Measurements from ENCODE around the gene ISLR. TPM values are rescaled to one million over a fixed set of nuclear protein-coding genes. Genes with fewer than 3 reads are reported as not detected.
A peak's percentile ranks its signal among the peaks of the same experiment; 100 is the strongest.

ISLR gene, protein sequence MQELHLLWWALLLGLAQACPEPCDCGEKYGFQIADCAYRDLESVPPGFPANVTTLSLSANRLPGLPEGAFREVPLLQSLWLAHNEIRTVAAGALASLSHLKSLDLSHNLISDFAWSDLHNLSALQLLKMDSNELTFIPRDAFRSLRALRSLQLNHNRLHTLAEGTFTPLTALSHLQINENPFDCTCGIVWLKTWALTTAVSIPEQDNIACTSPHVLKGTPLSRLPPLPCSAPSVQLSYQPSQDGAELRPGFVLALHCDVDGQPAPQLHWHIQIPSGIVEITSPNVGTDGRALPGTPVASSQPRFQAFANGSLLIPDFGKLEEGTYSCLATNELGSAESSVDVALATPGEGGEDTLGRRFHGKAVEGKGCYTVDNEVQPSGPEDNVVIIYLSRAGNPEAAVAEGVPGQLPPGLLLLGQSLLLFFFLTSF
- total RNA-seq: 10 to 100 TPM in 2 of 4 donors, 1 to 10 TPM in 1, under 1 TPM in 1; 0.91 to 38.0 (median 11.0) TPM

DNA sequence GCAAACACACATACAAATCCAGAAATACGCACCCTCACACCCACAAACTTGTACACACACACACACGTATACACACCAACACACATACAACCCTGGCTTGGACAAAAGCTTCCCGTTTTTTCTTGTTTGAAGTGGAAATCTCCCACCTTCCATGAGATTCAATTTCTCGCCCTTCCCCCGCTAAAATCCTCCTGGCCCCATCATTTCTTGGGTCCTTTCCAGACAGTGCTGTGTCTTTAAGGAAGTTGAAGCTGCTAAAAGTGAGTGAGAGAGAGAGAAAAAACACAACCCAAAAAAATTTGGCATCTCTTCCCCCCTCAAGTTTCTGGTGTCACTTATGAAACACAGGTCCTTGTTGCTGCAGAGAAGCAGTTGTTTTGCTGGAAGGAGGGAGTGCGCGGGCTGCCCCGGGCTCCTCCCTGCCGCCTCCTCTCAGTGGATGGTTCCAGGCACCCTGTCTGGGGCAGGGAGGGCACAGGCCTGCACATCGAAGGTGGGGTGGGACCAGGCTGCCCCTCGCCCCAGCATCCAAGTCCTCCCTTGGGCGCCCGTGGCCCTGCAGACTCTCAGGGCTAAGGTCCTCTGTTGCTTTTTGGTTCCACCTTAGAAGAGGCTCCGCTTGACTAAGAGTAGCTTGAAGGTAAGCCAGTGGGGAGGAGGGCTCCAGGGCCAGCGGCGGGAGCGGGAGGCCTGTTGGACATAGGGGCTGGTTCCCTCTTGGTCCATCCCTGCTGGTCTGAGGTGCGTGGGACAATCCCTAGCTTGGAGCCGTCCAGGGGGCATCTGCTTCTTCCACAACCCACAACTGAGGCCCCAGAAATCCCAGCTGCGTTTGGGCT is at the start of gene ISLR:
ISLR (plus strand) TSS at position 331 of the 839 bp plus-strand sequence. CDS start 1,149 bp downstream, outside the sequence.
- Histone ChIP-seq H3K27ac (peak within 1 kb of the TSS; percentile 41 to 83 (median 72)), H3K36me3 (no peaks in the 10 kb centered on the region), H3K4me1 (peaks cover 6 to 78% (median 18%) of the 10 kb centered on the region in 3 donors), H3K27me3 (peaks cover 0 to 3% (median 0%) of the 10 kb centered on the region in 4 donors), H3K4me3 (peak within 1 kb of the TSS in 3 of 4 donors; percentile 24 to 55 (median 30)), H3K9me3 (no peaks in the 10 kb centered on the region)
- TF ChIP-seq, protein P1, sequence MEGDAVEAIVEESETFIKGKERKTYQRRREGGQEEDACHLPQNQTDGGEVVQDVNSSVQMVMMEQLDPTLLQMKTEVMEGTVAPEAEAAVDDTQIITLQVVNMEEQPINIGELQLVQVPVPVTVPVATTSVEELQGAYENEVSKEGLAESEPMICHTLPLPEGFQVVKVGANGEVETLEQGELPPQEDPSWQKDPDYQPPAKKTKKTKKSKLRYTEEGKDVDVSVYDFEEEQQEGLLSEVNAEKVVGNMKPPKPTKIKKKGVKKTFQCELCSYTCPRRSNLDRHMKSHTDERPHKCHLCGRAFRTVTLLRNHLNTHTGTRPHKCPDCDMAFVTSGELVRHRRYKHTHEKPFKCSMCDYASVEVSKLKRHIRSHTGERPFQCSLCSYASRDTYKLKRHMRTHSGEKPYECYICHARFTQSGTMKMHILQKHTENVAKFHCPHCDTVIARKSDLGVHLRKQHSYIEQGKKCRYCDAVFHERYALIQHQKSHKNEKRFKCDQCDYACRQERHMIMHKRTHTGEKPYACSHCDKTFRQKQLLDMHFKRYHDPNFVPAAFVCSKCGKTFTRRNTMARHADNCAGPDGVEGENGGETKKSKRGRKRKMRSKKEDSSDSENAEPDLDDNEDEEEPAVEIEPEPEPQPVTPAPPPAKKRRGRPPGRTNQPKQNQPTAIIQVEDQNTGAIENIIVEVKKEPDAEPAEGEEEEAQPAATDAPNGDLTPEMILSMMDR (IDR thresholded peaks at IDR 0.05): no peak
- TF ChIP-seq POLR2A (IDR thresholded peaks at IDR 0.05): no peak
- intact Hi-C loops (cut with DNase I): no loop called here
- no peak for DNase-seq
- 28 to 50% methylated on average over 9 to 12 of the region's 20 CpGs for WGBS, 2 donors

DNA sequence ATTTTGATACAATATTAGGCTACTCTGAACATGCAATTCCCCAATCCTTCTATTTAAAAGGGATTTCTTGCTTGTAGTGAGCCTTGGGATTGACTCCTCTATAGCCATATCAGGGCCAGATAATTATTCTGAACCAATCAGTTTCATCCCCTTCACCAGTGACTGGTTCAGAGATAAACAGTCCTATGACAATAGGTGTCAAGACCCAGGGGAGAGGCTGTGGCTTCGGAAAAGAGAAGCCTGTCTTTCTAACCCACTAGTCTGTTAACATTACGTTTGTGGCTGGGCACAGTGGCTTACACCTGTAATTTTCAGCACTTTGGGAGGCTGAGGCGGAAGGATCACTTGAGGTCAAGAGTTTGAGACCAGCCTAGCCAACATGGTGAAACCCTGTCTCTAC is 49.3 kb upstream of the ISLR start:
- no peaks in the 10 kb centered on the region for H3K9me3 ChIP-seq
- intact Hi-C loops (cut with DNase I): no loop called here
- H3K36me3 ChIP-seq: no peaks in the 10 kb centered on the region
- no peak overlapping the region for H3K27ac ChIP-seq
- DNase-seq: no peak
- peaks cover 7 to 20% (median 16%) of the 10 kb centered on the region in 3 donors for H3K4me1 ChIP-seq
- H3K4me3 ChIP-seq: no peak overlapping the region
- peaks cover 11 to 94% (median 15%) of the 10 kb centered on the region in 4 donors for H3K27me3 ChIP-seq
- TF ChIP-seq, protein P1 (IDR thresholded peaks at IDR 0.05): no peak
- no peak for TF ChIP-seq POLR2A (IDR thresholded peaks at IDR 0.05)
- WGBS, 2 donors: 74 to 77% methylated on average over 3 of the region's 3 CpGs

DNA sequence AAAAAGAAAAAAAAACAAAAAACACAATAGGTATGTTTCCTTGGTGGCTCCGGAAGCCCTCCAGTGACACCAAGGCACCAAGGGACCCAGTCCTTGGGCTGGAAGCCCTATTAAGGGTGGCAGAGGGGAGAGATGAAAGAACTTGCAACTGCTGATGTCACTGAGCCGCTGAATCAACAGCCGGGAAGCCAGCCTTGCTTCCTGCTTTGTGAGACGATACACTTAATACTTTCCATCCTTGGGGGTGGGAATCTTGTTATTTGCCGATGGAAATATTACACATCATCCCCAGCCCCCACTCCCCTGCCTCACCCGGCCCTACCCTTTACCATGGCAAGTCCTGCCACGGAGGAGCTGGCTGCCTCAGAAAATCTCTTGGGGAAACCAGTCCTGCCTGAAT is 48.8 kb upstream of the ISLR start:
- Histone ChIP-seq H3K36me3 (no peaks in the 10 kb centered on the region), H3K4me3 (no peak overlapping the region), H3K27me3 (peaks cover 15 to 98% (median 21%) of the 10 kb centered on the region in 4 donors), H3K27ac (no peak overlapping the region), H3K9me3 (no peaks in the 10 kb centered on the region), H3K4me1 (peaks cover 13 to 26% (median 22%) of the 10 kb centered on the region in 3 donors)
- DNase-seq: no peak
- WGBS, 2 donors: 44 to 50% methylated on average over 7 of the region's 7 CpGs
- intact Hi-C loops (cut with DNase I): loop anchor here (5.0 kb wide), 2 partner anchors 178 to 198 kb away; no protein-coding TSS in a partner anchor
- TF ChIP-seq, protein P1 (IDR thresholded peaks at IDR 0.05): no peak
- no peak for TF ChIP-seq POLR2A (IDR thresholded peaks at IDR 0.05)

DNA sequence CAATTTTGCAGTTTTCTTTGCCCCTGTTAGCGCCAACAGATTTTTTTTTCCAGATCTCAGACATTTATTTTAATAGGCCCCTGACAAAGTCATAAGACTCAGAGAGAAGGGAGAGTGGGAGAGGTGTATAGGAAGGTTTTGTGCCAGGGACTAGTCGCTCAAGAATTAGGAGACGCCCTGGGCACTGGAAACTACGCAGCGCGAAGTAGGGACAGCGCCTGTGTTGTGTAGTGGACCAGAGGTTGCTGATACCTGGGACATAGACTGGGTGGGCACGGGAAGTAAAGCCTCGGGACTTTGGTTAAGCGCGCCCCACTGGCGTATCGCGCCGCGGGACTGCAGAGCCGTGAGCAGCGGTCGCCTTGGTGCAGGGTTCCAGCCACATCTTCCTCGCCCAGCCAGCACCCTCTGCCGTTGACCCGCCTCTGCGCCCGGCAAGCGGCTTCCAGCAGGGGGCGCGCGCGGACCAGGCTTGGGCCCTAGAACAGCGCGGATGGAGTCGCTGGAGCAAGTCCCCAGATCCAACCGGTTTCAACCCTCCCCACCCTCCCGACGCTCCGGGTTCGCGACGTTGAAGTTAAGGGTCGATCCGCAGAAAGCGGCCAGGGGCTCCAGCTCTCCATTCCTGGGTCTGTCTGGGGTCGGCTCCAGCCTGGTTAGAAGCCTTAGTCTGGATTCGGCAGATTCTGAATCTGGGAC is 46.1 kb upstream of the ISLR start:
- no peaks in the 10 kb centered on the region for H3K9me3 ChIP-seq
- intact Hi-C loops (cut with DNase I): loop anchor here (5.0 kb wide), 2 partner anchors 175 to 195 kb away; no protein-coding TSS in a partner anchor
- no peaks in the 10 kb centered on the region for H3K36me3 ChIP-seq
- H3K4me1 ChIP-seq: peaks cover 18 to 43% (median 31%) of the 10 kb centered on the region in 3 donors
- TF ChIP-seq, protein P1 (IDR thresholded peaks at IDR 0.05): peak; percentile 95 to 99 (median 97)
- TF ChIP-seq POLR2A (IDR thresholded peaks at IDR 0.05): no peak
- peaks cover 15 to 98% (median 43%) of the 10 kb centered on the region in 4 donors for H3K27me3 ChIP-seq
- H3K27ac ChIP-seq: no peak overlapping the region
- DNase-seq: no peak
- peak overlapping the region in 3 of 4 donors; percentile 30 to 63 (median 40) for H3K4me3 ChIP-seq
- 15 to 37% methylated on average over 10 to 33 of the region's 44 CpGs for WGBS, 2 donors
